GM23338 (cell line): Measurements from ENCODE around the gene CNTROB. TPM values are rescaled to one million over a fixed set of nuclear protein-coding genes. Genes with fewer than 3 reads are reported as not detected.

Experiments used
- ATAC-seq: fragments of 200-7000 bp; cut with Tn5 transposase; 3 replicates; pipeline ENCODE4 v1.9.1; 2020
- DNase-seq: peaks from one replicate; pipeline ENCODE4 v3.0.0-alpha.2; 2015; ENCODE audit warnings: low spot score
- H2AFZ ChIP-seq: fragments of 200-600 bp; sonication (generic); 2 replicates; pipeline ENCODE4 v1.8.0; 2016; ENCODE audit warnings: antibody characterized with exemption, mild to moderate bottlenecking, moderate library complexity
- H3F3A ChIP-seq: fragments of 200-600 bp; sonication (generic); replicated peaks from 2 replicates; pipeline ENCODE4 v1.8.0; 2017; ENCODE audit warnings: antibody characterized with exemption, mixed run types, low read depth
- H3K27ac ChIP-seq: fragments of 200-600 bp; sonication (generic); 2 replicates; pipeline ENCODE4 v1.6.1; 2016; ENCODE audit warnings: low read depth
- H3K27me3 ChIP-seq: fragments of 200-600 bp; sonication (generic); 2 replicates; pipeline ENCODE4 v1.8.0; 2016; ENCODE audit warnings: mild to moderate bottlenecking, mixed run types, moderate library complexity; ENCODE audit not compliant: insufficient read depth
- H3K36me3 ChIP-seq: fragments of 200-600 bp; sonication (generic); 2 replicates; pipeline ENCODE4 v1.8.0; 2016; ENCODE audit warnings: mild to moderate bottlenecking; ENCODE audit not compliant: insufficient read depth
- H3K4me1 ChIP-seq: fragments of 200-600 bp; sonication (generic); 2 replicates; pipeline ENCODE4 v1.8.0; 2016; ENCODE audit warnings: mild to moderate bottlenecking, moderate library complexity; ENCODE audit not compliant: insufficient read depth
- H3K4me2 ChIP-seq: fragments of 200-600 bp; sonication (generic); 2 replicates; pipeline ENCODE4 v1.7.1; 2017; ENCODE audit warnings: mixed run types
- H3K4me3 ChIP-seq: fragments of 200-600 bp; sonication (generic); 2 replicates; pipeline ENCODE4 v1.6.1; 2016; ENCODE audit warnings: mixed run types
- H3K79me2 ChIP-seq: fragments of 200-600 bp; sonication (generic); replicated peaks from 2 replicates; pipeline ENCODE4 v1.8.0; 2017; ENCODE audit warnings: mild to moderate bottlenecking; ENCODE audit not compliant: insufficient read depth
- H3K9me2 ChIP-seq: fragments of 200-600 bp; sonication (generic); 2 replicates; pipeline ENCODE4 v1.8.0; 2017; ENCODE audit not compliant: insufficient read depth
- H4K20me1 ChIP-seq: fragments of 200-600 bp; sonication (generic); replicated peaks from 2 replicates; pipeline ENCODE4 v1.8.0; 2017; ENCODE audit warnings: mild to moderate bottlenecking; ENCODE audit not compliant: insufficient read depth
- H3K27ac Mint-ChIP-seq: 2 replicates; pipeline ENCODE4 v1.8.0; 2020; ENCODE audit warnings: inconsistent platforms, mild to moderate bottlenecking, moderate library complexity, mixed read lengths
- H3K27me3 Mint-ChIP-seq: 3 replicates; pipeline ENCODE4 v1.8.0; 2022; ENCODE audit warnings: low read depth, mild to moderate bottlenecking, moderate library complexity, mixed read lengths, inconsistent platforms; ENCODE audit not compliant: insufficient read depth, poor library complexity
- H3K36me3 Mint-ChIP-seq: 3 replicates; pipeline ENCODE4 v1.8.0; 2021; ENCODE audit warnings: low read depth, mild to moderate bottlenecking, inconsistent platforms, moderate library complexity, mixed read lengths
- H3K4me1 Mint-ChIP-seq: 3 replicates; pipeline ENCODE4 v1.8.0; 2020; ENCODE audit warnings: mild to moderate bottlenecking, inconsistent platforms, mixed read lengths
- H3K4me3 Mint-ChIP-seq: 3 replicates; pipeline ENCODE4 v1.8.0; 2021; ENCODE audit warnings: moderate library complexity, mild to moderate bottlenecking, inconsistent platforms, mixed read lengths
- H3K9me3 Mint-ChIP-seq: 3 replicates; pipeline ENCODE4 v1.8.0; 2020; ENCODE audit warnings: moderate library complexity, mild to moderate bottlenecking, inconsistent platforms, mixed read lengths
- CREB1 ChIP-seq: fragments of 250-450 bp; sonication (Bioruptor Pico); IDR thresholded peaks from 2 replicates; pipeline ENCODE4 v1.5.0; 2020; ENCODE audit warnings: low read depth, mild to moderate bottlenecking, moderate library complexity
- CTCF ChIP-seq, 2 experiments: fragments of 200-600 bp in 1 of 2; sonication (generic) in 1 of 2; conservative IDR thresholded peaks; 2 replicates each; pipeline versions ENCODE4 v1.5.1 to v1.6.1; 2016 to 2017; ENCODE audit warnings: antibody characterized with exemption in 2 of 2, low read depth in 2 of 2, mild to moderate bottlenecking in 2 of 2, moderate library complexity in 1 of 2
- EZH2 ChIP-seq: fragments of 200-600 bp; sonication (generic); IDR thresholded peaks from one replicate; pipeline ENCODE4 v1.8.0; 2017; ENCODE audit warnings: antibody characterized with exemption, mild to moderate bottlenecking, low read depth; ENCODE audit not compliant: unreplicated experiment
- EZH2phosphoT487 ChIP-seq: fragments of 200-600 bp; sonication (generic); IDR thresholded peaks from one replicate; pipeline ENCODE4 v1.8.1; 2018; ENCODE audit warnings: antibody characterized with exemption; ENCODE audit not compliant: unreplicated experiment
- JUNB ChIP-seq: IDR thresholded peaks from one replicate; pipeline ENCODE4 v1.6.1; 2016; ENCODE audit warnings: antibody characterized with exemption; ENCODE audit not compliant: unreplicated experiment
- NANOG ChIP-seq: IDR thresholded peaks from 2 replicates; pipeline ENCODE4 v1.6.1; 2016; ENCODE audit warnings: antibody characterized with exemption, borderline replicate concordance
- POLR2AphosphoS5 ChIP-seq: IDR thresholded peaks from 2 replicates; pipeline ENCODE4 v1.6.1; 2016; ENCODE audit warnings: antibody characterized with exemption, low read depth
- REST ChIP-seq: IDR thresholded peaks from one replicate; pipeline ENCODE4 v1.6.1; 2018; ENCODE audit warnings: antibody characterized with exemption; ENCODE audit not compliant: unreplicated experiment
- STAT1 ChIP-seq: IDR thresholded peaks from one replicate; pipeline ENCODE4 v1.6.1; 2016; ENCODE audit warnings: antibody characterized with exemption; ENCODE audit not compliant: unreplicated experiment
- ZNF331 ChIP-seq: fragments of 250-450 bp; sonication (Bioruptor Pico); IDR thresholded peaks from 2 replicates; pipeline ENCODE4 v1.5.0; 2020; ENCODE audit warnings: low read depth, mild to moderate bottlenecking, moderate library complexity
- polyA plus RNA-seq: library from polyadenylated mRNA; unstranded; fragments of >200 nt; fragmentation: Nextera tagmentation; extraction: Ambion mirVana; gene quantifications from 2 replicates; pipeline ENCODE4 v1.2.1, GENCODE V29; 2016
- total RNA-seq: library from RNA; depleted of rRNA; stranded (reverse); fragments of >200 nt; shearing (Covaris generic); gene quantifications from 2 replicates; pipeline ENCODE4 v1.2.3, GENCODE V29; 2014

The CNTROB gene
- total and polyA plus RNA-seq, 2 experiments from 2014 or later, result 16.3 to 18.5 TPM

GRCh38 chr17:7927596-7927995 lies 4.4 kb upstream of the CNTROB start:
- H3K36me3 ChIP-seq, result no peaks in the 10 kb centered on the region
- no peak overlapping the region for H3K4me3 Mint-ChIP-seq
- no peaks in the 10 kb centered on the region for H3K36me3 Mint-ChIP-seq
- no peaks in the 10 kb centered on the region; the same call in 1 of the 2 replicates for H3F3A ChIP-seq
- H3K79me2 ChIP-seq, result no peaks in the 10 kb centered on the region
- ATAC-seq (no peak), DNase-seq (no peak)
- no peak overlapping the region for H3K27ac Mint-ChIP-seq
- no peak overlapping the region for H3K4me3 ChIP-seq
- H3K9me3 Mint-ChIP-seq, result peaks cover 2% of the 10 kb centered on the region; the same call in 2 of the 3 replicates
- peaks cover 70% of the 10 kb centered on the region for H3K27me3 ChIP-seq
- no peak overlapping the region for H3K27ac ChIP-seq
- H3K9me2 ChIP-seq, result no peaks in the 10 kb centered on the region
- peaks cover 59% of the 10 kb centered on the region for H3K27me3 Mint-ChIP-seq
- H4K20me1 ChIP-seq, result no peaks in the 10 kb centered on the region; the same call in 1 of the 2 replicates
- H3K4me1 Mint-ChIP-seq, result peaks cover 16% of the 10 kb centered on the region
- peaks cover 5% of the 10 kb centered on the region for H3K4me1 ChIP-seq
- TF ChIP-seq POLR2AphosphoS5, result no peak
- no peak for TF ChIP-seq ZNF331 (CRISPR knock-in tag)
- TF ChIP-seq JUNB, result no peak
- no peak for TF ChIP-seq EZH2phosphoT487
- no peak for TF ChIP-seq STAT1
- no peak for TF ChIP-seq CTCF (conservative IDR thresholded peaks at IDR 0.05; ENCODE audit: low read depth in 2 of 2)
- no peak for TF ChIP-seq REST
- TF ChIP-seq CREB1 (CRISPR knock-in tag), result no peak
- no peak overlapping the region for H3K4me2 ChIP-seq
- H2AFZ ChIP-seq, result no peak overlapping the region

- Histone ChIP-seq H3K4me3 (peak within 1 kb of the TSS; percentile 60), H3K27ac (no peak within 1 kb of the TSS), H3K36me3 (no peaks in the 10 kb centered on the region), H2AFZ (0 out of 2 replicates have a peak within 1 kb of the TSS, but pooled peaks have one; percentile 69), H3K4me2 (peak within 1 kb of the TSS; percentile 96), H4K20me1 (peaks cover 12% of the 10 kb centered on the region), H3K79me2 (peaks cover 12% of the 10 kb centered on the region), H3K4me1 (peaks cover 19% of the 10 kb centered on the region), H3F3A (no peaks in the 10 kb centered on the region), H3K9me2 (no peaks in the 10 kb centered on the region), H3K27me3 (peaks cover 59% of the 10 kb centered on the region)
- Mint-ChIP-seq H3K9me3 (peaks cover 2% of the 10 kb centered on the region; the same call in 1 of the 3 replicates), H3K36me3 (no peaks in the 10 kb centered on the region), H3K27me3 (peaks cover 48% of the 10 kb centered on the region), H3K27ac (peak within 1 kb of the TSS; percentile 88), H3K4me1 (peaks cover 27% of the 10 kb centered on the region), H3K4me3 (peak within 1 kb of the TSS; percentile 97)
- ATAC-seq (peak; percentile 72), DNase-seq (peak; percentile 93)
- TF ChIP-seq JUNB, result no peak
- TF ChIP-seq EZH2, result peak; percentile 39
- TF ChIP-seq CTCF (conservative IDR thresholded peaks at IDR 0.05; ENCODE audit: low read depth in 2 of 2), result no peak
- TF ChIP-seq STAT1, result no peak
- no peak for TF ChIP-seq CREB1 (CRISPR knock-in tag)
- TF ChIP-seq REST, result no peak
- TF ChIP-seq POLR2AphosphoS5, result peak; percentile 52
- no peak for TF ChIP-seq ZNF331 (CRISPR knock-in tag)
- TF ChIP-seq EZH2phosphoT487, result no peak
- no peak for TF ChIP-seq NANOG
Measured at GRCh38 chr17:7929158-7930023, 2.6 kb upstream of the CNTROB start, which contains the start of gene KCNAB3. Gene KCNAB3, minus strand, starts transcription at chr17:7929856. Its CDS starts 421 bp downstream, at chr17:7929435.
